Esophagus (tissue), 2 donors: Measurements from ENCODE around the gene PTPRM. TPM values are rescaled to one million over a fixed set of nuclear protein-coding genes. Genes with fewer than 3 reads are reported as not detected.

Source experiments
- H3K27ac ChIP-seq, 2 donors: one replicate each; pipeline ENCODE4 v1.5.1; 2013; ENCODE audit warnings: low read depth in 2 of 2, mild to moderate bottlenecking in 2 of 2, inconsistent platforms in 1 of 2, low read length in 1 of 2, moderate library complexity in 1 of 2
- H3K27me3 ChIP-seq, 2 donors: one replicate each; pipeline ENCODE4 v1.6.1; 2013; ENCODE audit warnings: low read length in 2 of 2, control low read depth in 1 of 2, mild to moderate bottlenecking in 1 of 2; ENCODE audit not compliant: insufficient read depth in 2 of 2, control insufficient read depth in 1 of 2
- H3K36me3 ChIP-seq, 2 donors: one replicate each; pipeline ENCODE4 v1.6.1; 2013; ENCODE audit warnings: low read length in 1 of 2; ENCODE audit not compliant: control insufficient read depth in 2 of 2, insufficient read depth in 2 of 2
- H3K4me1 ChIP-seq, 2 donors: one replicate each; pipeline ENCODE4 v1.6.1; 2013; ENCODE audit warnings: low read length in 1 of 2; ENCODE audit not compliant: control insufficient read depth in 2 of 2, insufficient read depth in 2 of 2
- H3K4me3 ChIP-seq, 2 donors: one replicate each; pipeline ENCODE4 v1.5.1; 2013; ENCODE audit warnings: low read length in 2 of 2, mild to moderate bottlenecking in 2 of 2, low read depth in 1 of 2, moderate library complexity in 1 of 2
- H3K9me3 ChIP-seq, 2 donors: one replicate each; pipeline ENCODE4 v1.6.1; 2013; ENCODE audit warnings: mild to moderate bottlenecking in 2 of 2, low read depth in 1 of 2, low read length in 1 of 2, moderate library complexity in 1 of 2; ENCODE audit not compliant: control insufficient read depth in 2 of 2, insufficient read depth in 1 of 2
- WGBS, 2 donors: extraction: QIAGEN DNeasy Blood & Tissue Kit; methylation state at CpG; one replicate each; pipeline ENCODE4 v1.1.7; 2013; 5-methylcytosine and 5-hydroxymethylcytosine counted together
- polyA plus RNA-seq, 2 donors: library from polyadenylated mRNA; stranded (reverse); fragments of 200-250 nt; gene quantifications; one replicate each; pipeline ENCODE4 v1.2.3, GENCODE V29; 2013
- donor health status: healthy with polysubstance abuse.
- donor health status: Bipolar disorder and iron deficiency.

The PTPRM gene
- polyA plus RNA-seq, 2 donors, result 6.3 to 10.4 TPM

DNA sequence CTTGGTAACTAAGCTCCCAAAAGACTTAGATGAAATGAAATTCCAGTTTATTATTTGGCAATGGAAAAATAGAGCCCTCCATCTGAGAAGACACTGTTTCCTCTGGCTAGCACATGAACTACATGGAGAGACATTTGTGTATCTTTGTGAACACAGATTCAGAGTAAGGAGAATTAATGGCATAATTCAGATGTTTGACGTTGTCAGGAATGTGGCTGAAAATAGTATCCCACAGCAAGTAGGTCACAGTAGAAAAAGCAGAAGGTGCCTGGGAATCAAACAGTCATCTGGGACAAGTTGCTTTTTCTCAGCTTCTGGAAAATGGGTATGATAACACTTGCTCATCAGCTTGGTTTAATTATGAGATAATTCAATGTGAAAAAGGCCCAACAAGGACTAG, 288.6 kb downstream of the PTPRM start:
- 3 to 26% methylated on average over 1 of the region's 1 CpG for WGBS, 2 donors
- Histone ChIP-seq H3K4me3 (no peak overlapping the region), H3K27me3 (no peaks in the 10 kb centered on the region), H3K9me3 (peaks cover 0 to 4% of the 10 kb centered on the region in 2 donors), H3K4me1 (no peaks in the 10 kb centered on the region), H3K27ac (no peak overlapping the region), H3K36me3 (no peaks in the 10 kb centered on the region)

DNA sequence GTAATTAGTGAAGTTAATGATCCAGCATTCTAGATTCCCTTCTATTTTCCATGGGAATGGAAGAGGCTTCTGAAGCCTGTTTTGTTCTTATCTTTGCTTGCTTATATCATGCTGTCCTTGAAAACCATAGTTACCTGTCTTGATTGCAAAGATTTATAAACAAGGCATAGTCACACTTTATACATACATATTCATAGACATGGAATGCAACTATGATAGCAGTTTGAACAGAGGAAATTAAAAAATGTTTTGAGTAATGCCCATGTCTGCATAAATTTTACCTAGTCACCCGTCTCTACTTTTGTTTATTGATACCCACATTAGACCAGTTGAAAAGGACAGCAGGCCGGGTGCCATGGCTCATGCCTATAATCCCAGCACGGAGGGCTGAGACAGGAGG, 289.0 kb downstream of the PTPRM start:
- Histone ChIP-seq H3K9me3 (peaks cover 0 to 4% of the 10 kb centered on the region in 2 donors), H3K27me3 (no peaks in the 10 kb centered on the region), H3K4me3 (no peak overlapping the region), H3K27ac (no peak overlapping the region), H3K36me3 (no peaks in the 10 kb centered on the region), H3K4me1 (no peaks in the 10 kb centered on the region)
- 85 to 88% methylated on average over 3 of the region's 3 CpGs for WGBS, 2 donors

DNA sequence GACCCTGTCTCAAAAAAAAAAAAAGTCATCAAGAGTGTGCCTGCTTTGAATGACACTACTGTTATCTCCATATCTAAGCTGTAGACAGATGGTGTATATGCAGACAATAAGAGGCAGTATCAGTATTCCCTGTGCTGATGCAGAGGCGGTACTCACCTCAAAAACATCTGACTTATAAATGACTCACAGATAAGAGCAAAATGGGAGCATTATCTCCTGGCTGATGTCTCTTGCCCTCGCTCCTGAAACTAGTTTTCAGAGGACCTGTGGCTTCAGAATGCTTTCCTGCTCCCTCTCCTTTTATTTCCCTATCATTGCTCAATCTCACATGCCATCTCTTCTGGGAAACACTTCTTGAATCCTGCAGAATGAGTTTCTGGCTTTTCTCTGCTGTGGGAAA, 289.6 kb downstream of the PTPRM start:
- no peak overlapping the region for H3K4me3 ChIP-seq
- H3K27me3 ChIP-seq, result no peaks in the 10 kb centered on the region
- 82 to 87% methylated on average over 2 of the region's 2 CpGs for WGBS, 2 donors
- peaks cover 0 to 4% of the 10 kb centered on the region in 2 donors for H3K9me3 ChIP-seq
- no peaks in the 10 kb centered on the region for H3K4me1 ChIP-seq
- H3K36me3 ChIP-seq, result no peaks in the 10 kb centered on the region
- H3K27ac ChIP-seq, result no peak overlapping the region

DNA sequence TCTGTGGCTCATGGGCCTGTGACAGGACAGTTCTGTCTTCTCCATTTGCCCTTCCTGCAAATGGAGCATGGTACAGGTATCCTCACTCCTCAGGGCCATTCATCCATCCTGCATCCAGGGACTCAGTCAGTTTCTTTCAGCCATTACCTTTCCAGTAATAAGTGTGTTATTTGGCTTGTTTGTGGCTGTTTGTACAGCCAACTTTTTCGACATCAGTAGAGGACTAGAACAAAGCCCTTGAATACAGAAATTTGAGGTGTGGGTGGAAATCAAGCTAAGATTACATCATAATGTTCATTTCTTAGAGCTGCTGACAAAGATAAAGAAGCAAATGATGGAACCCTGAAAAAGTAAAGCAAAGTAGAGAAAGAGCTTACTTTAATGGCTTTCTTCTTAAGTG, 290.4 kb downstream of the PTPRM start:
- Histone ChIP-seq H3K4me1 (no peaks in the 10 kb centered on the region), H3K27me3 (no peaks in the 10 kb centered on the region), H3K4me3 (no peak overlapping the region), H3K9me3 (peaks cover 0 to 4% of the 10 kb centered on the region in 2 donors), H3K27ac (no peak overlapping the region), H3K36me3 (no peaks in the 10 kb centered on the region)
- 55 to 63% methylated on average over 1 of the region's 1 CpG for WGBS, 2 donors

DNA sequence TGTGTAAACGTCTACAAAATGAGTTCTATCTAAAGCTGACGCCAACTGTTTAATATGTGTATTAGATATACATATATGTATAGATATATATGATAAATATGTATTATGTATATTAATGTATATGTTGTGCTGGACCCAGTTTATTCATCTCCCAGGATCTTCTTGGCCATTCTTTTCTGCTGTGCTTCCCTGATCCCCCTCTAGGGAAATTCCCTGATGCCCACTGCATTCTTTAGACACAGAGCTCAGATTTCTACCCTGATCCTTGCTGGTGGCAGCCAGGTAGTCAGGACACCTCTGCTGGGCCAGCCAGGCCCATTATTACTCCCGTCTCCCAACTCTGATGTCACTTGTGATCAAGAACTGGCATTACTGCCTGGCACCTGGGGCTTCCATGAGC, 292.0 kb downstream of the PTPRM start:
- Histone ChIP-seq H3K4me1 (no peaks in the 10 kb centered on the region), H3K27me3 (no peaks in the 10 kb centered on the region), H3K9me3 (peaks cover 0 to 4% of the 10 kb centered on the region in 2 donors), H3K36me3 (no peaks in the 10 kb centered on the region), H3K27ac (no peak overlapping the region), H3K4me3 (no peak overlapping the region)
- WGBS, 2 donors, result 93 to 94% methylated on average over 3 of the region's 3 CpGs

DNA sequence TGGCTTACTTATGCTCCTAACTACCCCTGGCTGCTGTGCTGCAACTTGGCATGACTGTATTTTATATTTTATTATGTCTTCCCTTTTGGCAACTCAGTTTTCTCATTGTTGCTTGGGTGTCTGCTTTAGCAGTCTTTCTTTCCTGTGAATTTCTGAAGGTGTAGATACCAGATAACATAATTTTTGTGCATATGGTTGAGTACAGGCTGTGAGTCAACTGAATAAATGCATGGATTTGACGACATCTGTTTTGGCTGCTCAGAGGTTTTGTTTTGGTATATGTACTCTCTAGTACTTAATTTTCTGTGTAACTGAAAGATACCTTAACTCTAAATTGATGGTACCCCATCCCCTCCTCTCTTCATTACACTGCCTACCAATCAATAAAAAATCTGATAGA, 303.1 kb downstream of the PTPRM start:
- Histone ChIP-seq H3K4me3 (no peak overlapping the region), H3K9me3 (no peaks in the 10 kb centered on the region), H3K27me3 (no peaks in the 10 kb centered on the region), H3K4me1 (peaks cover 0 to 3% of the 10 kb centered on the region in 2 donors), H3K27ac (no peak overlapping the region), H3K36me3 (no peaks in the 10 kb centered on the region)
- WGBS, 2 donors, result 81 to 86% methylated on average over 1 of the region's 1 CpG

DNA sequence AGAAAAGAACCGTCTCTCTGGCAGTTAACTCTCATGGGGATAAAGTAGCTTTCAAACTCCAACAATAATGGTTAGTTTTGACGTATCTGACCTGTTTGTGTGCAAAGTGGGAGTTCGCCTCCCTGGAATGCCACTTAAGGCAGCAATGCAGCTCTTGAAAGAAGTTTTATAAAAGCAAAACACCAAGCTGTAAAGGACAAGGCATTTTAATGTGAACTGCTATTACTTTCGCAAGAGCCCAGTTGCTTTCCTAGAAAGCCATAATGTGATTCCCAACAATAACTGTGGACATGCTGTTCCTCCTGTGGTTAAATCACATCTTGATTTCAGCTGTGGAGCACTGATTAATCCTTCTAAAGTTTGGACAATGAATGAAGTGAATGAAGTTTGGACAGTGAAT, 303.7 kb downstream of the PTPRM start:
- 81% methylated on average over 4 of the region's 4 CpGs for WGBS, 2 donors
- Histone ChIP-seq H3K4me3 (no peak overlapping the region), H3K9me3 (no peaks in the 10 kb centered on the region), H3K4me1 (peaks cover 0 to 3% of the 10 kb centered on the region in 2 donors), H3K36me3 (no peaks in the 10 kb centered on the region), H3K27me3 (no peaks in the 10 kb centered on the region), H3K27ac (no peak overlapping the region)

DNA sequence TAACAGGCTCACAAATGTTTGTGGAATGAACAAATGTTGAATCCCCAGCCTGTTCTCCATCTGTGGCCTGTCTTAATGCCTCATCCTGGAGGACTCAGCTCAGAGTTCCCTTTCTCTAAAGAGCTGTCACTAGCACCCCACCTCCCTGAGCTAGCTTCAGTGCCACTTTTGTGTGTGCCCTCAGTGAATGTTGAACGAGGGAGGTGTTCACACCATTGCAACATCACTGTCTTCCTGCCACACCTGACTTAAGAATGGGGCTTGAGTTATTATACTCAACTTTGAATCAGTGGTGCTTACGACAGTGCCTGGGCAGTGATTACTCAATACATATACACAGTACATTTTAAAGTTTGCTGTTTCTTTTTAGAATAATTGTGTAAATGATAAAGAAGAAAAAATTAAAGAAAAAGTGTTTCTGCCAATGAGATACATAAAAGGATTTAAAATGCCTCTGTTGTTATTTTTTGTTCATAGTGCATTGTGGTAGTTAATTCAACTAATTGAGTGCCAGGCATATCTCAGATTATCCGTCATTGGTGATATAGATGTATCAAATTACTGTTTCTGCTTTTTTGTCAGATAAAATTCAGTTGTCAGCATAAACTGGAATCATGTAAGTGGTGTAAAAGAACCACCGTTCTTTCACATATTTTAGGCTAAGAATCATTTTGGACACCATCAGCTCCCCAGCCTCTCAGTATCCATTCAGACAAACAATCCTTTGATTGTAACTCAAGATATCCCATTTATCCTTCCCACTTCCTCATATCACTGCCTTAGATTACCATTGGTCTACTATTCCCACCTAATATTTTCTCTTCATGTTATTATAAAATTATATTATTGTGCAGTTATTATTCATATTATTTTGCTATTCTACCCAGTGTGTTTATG, 304.7 kb downstream of the PTPRM start:
- Histone ChIP-seq H3K27ac (no peak overlapping the region), H3K9me3 (no peaks in the 10 kb centered on the region), H3K4me3 (no peak overlapping the region), H3K27me3 (no peaks in the 10 kb centered on the region), H3K36me3 (no peaks in the 10 kb centered on the region), H3K4me1 (peaks cover 0 to 3% of the 10 kb centered on the region in 2 donors)
- 69 to 70% methylated on average over 4 of the region's 4 CpGs for WGBS, 2 donors

DNA sequence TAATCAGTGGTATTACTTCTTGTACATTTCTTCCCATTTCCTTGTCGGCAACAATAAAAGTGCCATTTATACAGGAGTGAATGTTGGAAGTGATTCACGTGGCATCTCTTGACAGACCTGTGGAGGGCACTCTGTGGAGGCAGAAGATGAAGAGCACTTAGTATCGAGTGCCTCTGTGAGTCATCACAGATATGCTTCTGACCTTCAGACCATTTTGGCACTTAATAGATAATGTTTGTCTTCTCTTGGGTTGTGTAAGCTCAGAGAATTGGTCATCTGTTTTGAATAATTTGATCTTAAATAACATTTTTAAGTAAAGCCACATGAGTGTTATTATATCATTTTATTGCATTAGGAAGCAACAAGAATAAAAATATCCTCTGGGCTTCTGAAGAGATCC, 305.5 kb downstream of the PTPRM start:
- H3K27me3 ChIP-seq, result no peaks in the 10 kb centered on the region
- H3K36me3 ChIP-seq, result no peaks in the 10 kb centered on the region
- no peak overlapping the region for H3K27ac ChIP-seq
- 56 to 62% methylated on average over 3 of the region's 3 CpGs for WGBS, 2 donors
- no peaks in the 10 kb centered on the region for H3K9me3 ChIP-seq
- H3K4me3 ChIP-seq, result no peak overlapping the region
- peaks cover 0 to 3% of the 10 kb centered on the region in 2 donors for H3K4me1 ChIP-seq

DNA sequence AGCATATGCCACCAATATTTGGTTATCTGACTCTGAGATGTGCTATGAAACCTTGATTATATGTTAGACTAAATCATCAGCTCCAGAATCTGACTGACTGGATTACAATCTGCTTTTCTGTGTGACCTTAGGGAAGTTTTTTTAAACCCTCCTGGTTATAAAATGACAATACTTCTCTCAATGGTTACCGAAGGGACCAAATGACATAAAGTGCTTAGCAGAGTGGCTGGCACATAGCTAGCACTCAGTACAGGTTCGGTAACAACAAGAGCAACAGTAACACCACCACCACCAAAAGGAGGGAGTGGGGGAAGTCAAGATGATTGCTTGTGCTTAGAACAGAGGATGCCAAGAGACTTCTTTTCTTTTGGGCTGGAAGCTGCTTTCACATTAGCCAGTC, 306.2 kb downstream of the PTPRM start:
- Histone ChIP-seq H3K27me3 (no peaks in the 10 kb centered on the region), H3K27ac (no peak overlapping the region), H3K4me1 (peaks cover 0 to 3% of the 10 kb centered on the region in 2 donors), H3K4me3 (no peak overlapping the region), H3K36me3 (no peaks in the 10 kb centered on the region), H3K9me3 (no peaks in the 10 kb centered on the region)
- 82 to 88% methylated on average over 2 of the region's 2 CpGs for WGBS, 2 donors
